Ishikawa (cell line): ENCODE measurements around the gene CNN3.
A peak's percentile ranks its signal among the peaks of the same experiment; 100 is the strongest.

Source experiments
- EGR1 ChIP-seq: IDR thresholded peaks from 2 replicates; pipeline ENCODE4 v1.6.1; 2012
- NFIC ChIP-seq: IDR thresholded peaks from 2 replicates; pipeline ENCODE4 v1.6.1; 2012
- RAD21 ChIP-seq: IDR thresholded peaks from 2 replicates; pipeline ENCODE4 v1.6.1; 2012; ENCODE audit warnings: low read depth
- TAF1 ChIP-seq: IDR thresholded peaks from 2 replicates; pipeline ENCODE4 v1.6.1; 2012; ENCODE audit warnings: low read depth, mild to moderate bottlenecking

- TF ChIP-seq EGR1 (no peak), RAD21 (no peak), NFIC (0 out of 2 replicates have a peak, but pooled peaks have one; percentile 35), TAF1 (no peak)
Observed at GRCh38 chr1:94934551-94934950, 7.6 kb upstream of the CNN3 start.
